AG10803 (cell line): ENCODE data around the gene PDLIM5.

Source experiments
- DNase-seq: peaks from one replicate; pipeline ENCODE4 v3.0.0; 2010; ENCODE audit warnings: low read depth
- H3K4me3 ChIP-seq: 2 replicates; pipeline ENCODE4 v1.5.1; 2011; ENCODE audit warnings: mild to moderate bottlenecking, low read length, control low read depth
- TF ChIP-seq, protein P1 (sequence below): conservative IDR thresholded peaks from 2 replicates; pipeline ENCODE4 v1.5.1; 2011; ENCODE audit warnings: mild to moderate bottlenecking, low read length, control low read depth, inconsistent platforms

Gene PDLIM5

DNA sequence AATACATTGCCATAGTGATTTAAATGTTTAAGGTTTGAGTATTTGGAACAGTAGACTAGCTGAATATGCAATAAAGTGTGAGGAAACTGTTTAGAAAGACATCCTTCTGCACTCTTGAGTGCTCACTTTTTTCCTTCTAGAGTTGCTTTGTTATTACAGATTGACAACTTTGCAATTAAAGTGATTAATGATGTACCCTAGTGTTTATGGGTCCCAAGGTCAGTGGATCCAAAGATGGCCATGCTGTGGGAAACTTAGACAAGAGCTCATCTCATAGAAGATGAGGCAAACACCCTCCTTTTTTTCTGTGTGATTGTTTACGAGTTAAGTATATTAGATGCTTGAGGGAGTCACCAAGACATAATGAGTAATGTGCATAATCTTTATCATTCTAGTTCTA, 118.8 kb downstream of the PDLIM5 start:
- DNase-seq, result no peak
- TF ChIP-seq, protein P1, sequence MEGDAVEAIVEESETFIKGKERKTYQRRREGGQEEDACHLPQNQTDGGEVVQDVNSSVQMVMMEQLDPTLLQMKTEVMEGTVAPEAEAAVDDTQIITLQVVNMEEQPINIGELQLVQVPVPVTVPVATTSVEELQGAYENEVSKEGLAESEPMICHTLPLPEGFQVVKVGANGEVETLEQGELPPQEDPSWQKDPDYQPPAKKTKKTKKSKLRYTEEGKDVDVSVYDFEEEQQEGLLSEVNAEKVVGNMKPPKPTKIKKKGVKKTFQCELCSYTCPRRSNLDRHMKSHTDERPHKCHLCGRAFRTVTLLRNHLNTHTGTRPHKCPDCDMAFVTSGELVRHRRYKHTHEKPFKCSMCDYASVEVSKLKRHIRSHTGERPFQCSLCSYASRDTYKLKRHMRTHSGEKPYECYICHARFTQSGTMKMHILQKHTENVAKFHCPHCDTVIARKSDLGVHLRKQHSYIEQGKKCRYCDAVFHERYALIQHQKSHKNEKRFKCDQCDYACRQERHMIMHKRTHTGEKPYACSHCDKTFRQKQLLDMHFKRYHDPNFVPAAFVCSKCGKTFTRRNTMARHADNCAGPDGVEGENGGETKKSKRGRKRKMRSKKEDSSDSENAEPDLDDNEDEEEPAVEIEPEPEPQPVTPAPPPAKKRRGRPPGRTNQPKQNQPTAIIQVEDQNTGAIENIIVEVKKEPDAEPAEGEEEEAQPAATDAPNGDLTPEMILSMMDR, result no peak
- no peak overlapping the region for H3K4me3 ChIP-seq

DNA sequence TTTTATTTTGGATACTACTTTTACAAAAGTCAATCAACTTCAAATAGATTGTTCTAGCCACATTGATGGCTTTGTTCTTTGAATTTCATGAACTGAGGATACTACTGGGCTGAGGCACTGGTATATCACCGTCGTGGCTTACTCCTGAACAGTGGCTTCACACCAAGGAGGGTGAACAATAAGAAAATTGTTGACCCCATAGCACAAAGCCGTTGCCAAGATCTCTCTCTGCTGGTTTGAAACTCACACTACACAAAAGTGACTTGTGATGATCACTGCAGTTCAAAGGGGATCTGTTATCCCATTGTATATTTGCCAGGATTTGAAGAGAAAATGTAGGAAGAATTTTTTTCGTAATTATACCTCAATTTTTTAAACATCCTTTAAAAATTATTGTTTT, 119.6 kb downstream of the PDLIM5 start:
- TF ChIP-seq, protein P1, result no peak
- DNase-seq, result no peak
- H3K4me3 ChIP-seq, result no peak overlapping the region

DNA sequence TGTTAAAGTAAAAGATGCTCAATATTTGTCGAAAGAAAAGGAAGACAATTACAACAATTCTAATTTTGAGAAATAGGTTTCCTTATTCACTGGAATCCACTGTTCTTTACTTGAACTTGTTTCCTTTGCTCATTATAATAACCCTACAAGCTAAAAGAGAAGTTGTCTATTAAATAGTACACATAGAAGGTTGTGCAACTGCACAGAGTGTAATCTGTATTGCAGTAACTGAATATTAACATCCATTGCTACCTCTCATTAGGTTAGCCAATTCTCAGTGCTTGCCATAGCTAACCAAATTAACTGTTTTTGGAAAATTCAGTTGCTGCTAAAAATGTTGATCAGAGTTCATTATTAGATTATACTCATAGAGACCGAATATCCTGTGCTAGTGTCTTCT, 120.0 kb downstream of the PDLIM5 start:
- no peak overlapping the region for H3K4me3 ChIP-seq
- no peak for DNase-seq
- TF ChIP-seq, protein P1, result no peak

DNA sequence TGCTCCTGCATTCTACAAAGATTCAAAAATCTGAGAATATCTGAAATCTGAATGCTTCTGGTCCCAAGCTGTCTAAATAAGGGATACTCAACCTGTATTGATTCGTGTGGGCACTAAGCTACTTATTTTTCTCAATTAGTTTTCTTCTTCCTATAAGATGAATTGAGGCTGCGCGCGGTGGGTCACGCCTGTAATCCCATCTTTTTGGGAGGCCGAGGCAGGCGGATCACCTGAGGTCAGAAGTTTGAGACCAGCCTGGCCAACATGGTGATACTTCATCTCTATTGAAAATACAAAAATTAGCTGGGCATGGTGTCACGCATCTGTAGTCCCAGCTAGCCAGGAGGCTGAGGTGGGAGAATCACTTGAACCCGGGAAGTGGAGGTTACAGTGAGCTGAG, 122.3 kb downstream of the PDLIM5 start:
- DNase-seq, result no peak
- TF ChIP-seq, protein P1, result no peak
- H3K4me3 ChIP-seq, result no peak overlapping the region

DNA sequence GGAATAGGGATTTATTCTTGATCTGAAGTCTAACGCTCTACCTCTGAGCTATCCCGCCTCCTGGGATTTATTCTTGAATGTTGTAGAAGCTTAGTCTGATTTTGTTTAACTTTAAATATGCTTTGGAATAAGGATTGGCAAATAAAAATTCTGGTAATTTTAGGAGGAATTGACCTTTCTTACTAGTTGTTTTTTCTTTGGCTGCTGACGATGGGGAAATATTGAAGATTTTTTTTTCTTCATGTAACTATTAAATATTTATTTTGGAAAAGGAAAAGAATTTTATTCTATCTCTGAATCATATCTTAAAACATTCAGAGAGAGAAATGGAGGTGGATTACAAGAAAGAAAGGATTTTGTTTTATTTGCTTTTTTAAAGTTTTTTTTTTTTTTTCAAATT, 122.9 kb downstream of the PDLIM5 start:
- TF ChIP-seq, protein P1, result no peak
- H3K4me3 ChIP-seq, result no peak overlapping the region
- DNase-seq, result no peak

DNA sequence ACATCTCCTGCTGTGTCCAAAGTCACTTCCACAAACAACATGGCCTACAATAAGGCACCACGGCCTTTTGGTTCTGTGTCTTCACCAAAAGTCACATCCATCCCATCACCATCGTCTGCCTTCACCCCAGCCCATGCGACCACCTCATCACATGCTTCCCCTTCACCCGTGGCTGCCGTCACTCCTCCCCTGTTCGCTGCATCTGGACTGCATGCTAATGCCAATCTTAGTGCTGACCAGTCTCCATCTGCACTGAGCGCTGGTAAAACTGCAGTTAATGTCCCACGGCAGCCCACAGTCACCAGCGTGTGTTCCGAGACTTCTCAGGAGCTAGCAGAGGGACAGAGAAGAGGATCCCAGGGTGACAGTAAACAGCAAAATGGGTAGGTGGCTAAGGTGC, 123.9 kb downstream of the PDLIM5 start:
- TF ChIP-seq, protein P1, result no peak
- no peak overlapping the region for H3K4me3 ChIP-seq
- DNase-seq, result no peak

DNA sequence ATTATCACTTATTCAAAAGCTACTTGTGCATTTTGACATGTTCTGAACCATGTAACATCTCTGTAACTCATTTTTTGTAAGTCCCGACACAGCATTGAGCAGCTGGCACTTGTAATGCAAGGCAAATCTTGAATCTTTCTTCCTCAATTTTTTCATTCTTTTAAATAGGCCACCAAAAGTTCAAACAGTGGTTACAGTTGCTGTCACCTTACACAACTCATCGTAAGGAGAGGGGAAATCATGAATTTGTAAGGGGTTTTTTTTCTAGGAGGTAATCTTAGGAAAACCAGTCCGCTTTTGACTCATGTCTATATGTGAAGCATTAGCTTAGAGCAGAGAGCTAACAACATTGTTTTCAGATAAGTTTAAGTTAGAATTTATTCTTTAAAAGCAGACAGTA, 124.5 kb downstream of the PDLIM5 start:
- TF ChIP-seq, protein P1, result no peak
- DNase-seq, result no peak
- no peak overlapping the region for H3K4me3 ChIP-seq
